HepG2 (cell line): ENCODE data around the gene QRICH2. TPM values are rescaled to one million over a fixed set of nuclear protein-coding genes. Genes with fewer than 3 reads are reported as not detected.

Experiments
- ATAC-seq: fragments of 200-7000 bp; cut with Tn5 transposase; 3 replicates; pipeline ENCODE4 v1.9.1; 2020; ENCODE audit warnings: mild to moderate bottlenecking, moderate library complexity
- BruUV-seq: library from RNA; stranded (reverse); fragments of 400-500 nt; replicated peaks from 2 replicates; lab custom pipeline; 2021; lab: Mats Ljungman, UMichigan
- CTCF ChIA-PET: fragments of 300-600 bp; formaldehyde crosslinking; extraction: SDS; loops from one replicate; lab custom pipeline; 2021; ENCODE audit warnings: low total read pairs, inconsistent platforms, low intra/inter-chr PET ratio; lab: Yijun Ruan, JAX
- POLR2A ChIA-PET: fragments of 350-600 bp; sonication (Branson Sonifier 250); formaldehyde crosslinking; loops from one replicate; lab custom pipeline; 2020; ENCODE audit warnings: antibody characterized with exemption, inconsistent platforms; lab: Yijun Ruan, JAX
- DNase-seq: peaks from one replicate; pipeline ENCODE4 v3.0.0-alpha.2; 2015; ENCODE audit warnings: low spot score
- FAIRE-seq: peaks from 3 replicates; lab custom pipeline; 2011; peaks lifted over from hg19 to GRCh38; lab: Jason Lieb, UNC
- H2AFZ ChIP-seq: one replicate; pipeline ENCODE4 v1.6.1; 2011; ENCODE audit warnings: low read length, inconsistent platforms
- H3K27ac ChIP-seq: fragments of 300-600 bp; 3 replicates; pipeline ENCODE4 v1.8.0; 2011; ENCODE audit warnings: mixed run types, mild to moderate bottlenecking, mixed read lengths, low read length, inconsistent platforms; ENCODE audit not compliant: insufficient read depth; ENCODE audit errors: extremely low read length
- H3K27me3 ChIP-seq, 2 experiments: fragments of 200-600 bp in 1 of 2; 2 replicates in 1 of 2; 3 replicates in 1 of 2; pipeline versions ENCODE4 v1.6.0 to v1.8.0; 2011; ENCODE audit warnings: low read length in 2 of 2, mild to moderate bottlenecking in 2 of 2, moderate library complexity in 2 of 2, inconsistent platforms in 1 of 2; ENCODE audit not compliant: insufficient read depth in 2 of 2, control insufficient read depth in 1 of 2
- H3K36me3 ChIP-seq, 2 experiments: fragments of 200-600 bp in 1 of 2; replicated peaks in 1 of 2; 2 replicates in 1 of 2; 3 replicates in 1 of 2; pipeline versions ENCODE4 v1.5.1 to v1.8.0; 2011; ENCODE audit warnings: low read length in 2 of 2, inconsistent platforms in 1 of 2; ENCODE audit not compliant: insufficient read depth in 2 of 2, control insufficient read depth in 1 of 2
- H3K4me1 ChIP-seq: 2 replicates; pipeline ENCODE4 v1.5.1; 2012; ENCODE audit warnings: low read length, inconsistent platforms; ENCODE audit not compliant: insufficient read depth
- H3K4me2 ChIP-seq: 2 replicates; pipeline ENCODE4 v1.6.0; 2011; ENCODE audit warnings: low read depth, low read length, inconsistent platforms
- H3K4me3 ChIP-seq, 3 experiments: fragments of 200-600 bp in 1 of 3; sonication (generic), shearing (Covaris generic) in 1 of 3; replicated peaks in 1 of 3; 2 replicates each; pipeline ENCODE4 v1.5.1; 2011 to 2016; ENCODE audit warnings: low read length in 3 of 3, inconsistent platforms in 2 of 3, low read depth in 2 of 3, mild to moderate bottlenecking in 2 of 3, control low read depth in 1 of 3, mixed read lengths in 1 of 3; ENCODE audit not compliant: insufficient read depth in 1 of 3
- H3K79me2 ChIP-seq: one replicate; pipeline ENCODE4 v1.6.1; 2011; ENCODE audit warnings: low read length, inconsistent platforms; ENCODE audit not compliant: insufficient read depth
- H3K9ac ChIP-seq: 2 replicates; pipeline ENCODE4 v1.6.0; 2011; ENCODE audit warnings: mild to moderate bottlenecking, low read depth, low read length, inconsistent platforms; ENCODE audit not compliant: insufficient read depth
- H3K9me3 ChIP-seq: 2 replicates; pipeline ENCODE4 v1.5.1; 2012; ENCODE audit warnings: mild to moderate bottlenecking, low read length
- H4K20me1 ChIP-seq: 2 replicates; pipeline ENCODE4 v1.6.0; 2011; ENCODE audit warnings: inconsistent platforms, mild to moderate bottlenecking, low read length, moderate library complexity; ENCODE audit not compliant: insufficient read depth
- CENPX ChIP-seq: sonication (generic); formaldehyde crosslinking; IDR thresholded peaks from 2 replicates; pipeline ENCODE4 v1.9.0; 2021; ENCODE audit warnings: mild to moderate bottlenecking, missing genetic modification reagents, moderate library complexity
- DMTF1 ChIP-seq: sonication (generic); formaldehyde crosslinking; IDR thresholded peaks from 2 replicates; pipeline ENCODE4 v1.4.0; 2020; ENCODE audit warnings: mild to moderate bottlenecking, missing genetic modification reagents
- FOXC1 ChIP-seq: sonication (generic); formaldehyde crosslinking; IDR thresholded peaks from 2 replicates; pipeline ENCODE4 v1.8.0; 2022; ENCODE audit warnings: mild to moderate bottlenecking, missing genetic modification reagents, borderline replicate concordance
- GABPA ChIP-seq, 2 experiments: IDR thresholded peaks; 2 replicates each; pipeline ENCODE4 v1.6.1; 2011 to 2016; ENCODE audit warnings: low read depth in 2 of 2, low read length in 1 of 2, missing biosample characterization in 1 of 2, missing genetic modification characterization in 1 of 2
- GLI4 ChIP-seq: sonication (generic); formaldehyde crosslinking; IDR thresholded peaks from 2 replicates; pipeline ENCODE4 v1.5.1; 2020; ENCODE audit warnings: missing genetic modification reagents, mild to moderate bottlenecking, moderate library complexity, borderline replicate concordance
- IRF1 ChIP-seq: sonication (generic); formaldehyde crosslinking; IDR thresholded peaks from 2 replicates; pipeline ENCODE4 v1.4.0; 2020; ENCODE audit warnings: low read depth, mild to moderate bottlenecking, missing genetic modification reagents
- NR2F2 ChIP-seq: IDR thresholded peaks from 2 replicates; pipeline ENCODE4 v1.6.1; 2012; ENCODE audit warnings: low read depth, inconsistent platforms, borderline replicate concordance
- PHF21A ChIP-seq: sonication (generic); formaldehyde crosslinking; IDR thresholded peaks from 2 replicates; pipeline ENCODE4 v1.5.0; 2020; ENCODE audit warnings: mild to moderate bottlenecking, missing genetic modification reagents
- RORA ChIP-seq: sonication (generic); formaldehyde crosslinking; IDR thresholded peaks from 2 replicates; pipeline ENCODE4 v1.5.0; 2020; ENCODE audit warnings: mild to moderate bottlenecking, missing genetic modification reagents, moderate library complexity
- ZFP37 ChIP-seq: sonication (generic); formaldehyde crosslinking; IDR thresholded peaks from 2 replicates; pipeline ENCODE4 v1.4.0; 2020; ENCODE audit warnings: missing genetic modification reagents, borderline replicate concordance
- ZNF160 ChIP-seq: sonication (generic); formaldehyde crosslinking; IDR thresholded peaks from 2 replicates; pipeline ENCODE4 v1.8.0; 2022; ENCODE audit warnings: mild to moderate bottlenecking, inconsistent platforms, missing genetic modification reagents
- ZNF230 ChIP-seq: sonication (generic); formaldehyde crosslinking; IDR thresholded peaks from 2 replicates; pipeline ENCODE4 v1.4.0; 2020; ENCODE audit warnings: mild to moderate bottlenecking, missing genetic modification reagents
- ZNF234 ChIP-seq: sonication (generic); formaldehyde crosslinking; conservative IDR thresholded peaks from 2 replicates; pipeline ENCODE4 v1.5.1; 2020; ENCODE audit warnings: mild to moderate bottlenecking, missing genetic modification reagents
- ZNF33B ChIP-seq: sonication (generic); formaldehyde crosslinking; IDR thresholded peaks from 2 replicates; pipeline ENCODE4 v1.5.1; 2020; ENCODE audit warnings: mild to moderate bottlenecking, missing genetic modification reagents
- ZNF674 ChIP-seq: sonication (generic); formaldehyde crosslinking; IDR thresholded peaks from 2 replicates; pipeline ENCODE4 v1.5.0; 2020; ENCODE audit warnings: low read depth, mild to moderate bottlenecking, missing genetic modification reagents
- WGBS: methylation state at CpG from one replicate; pipeline ENCODE4 v1.1.6; 2017; ENCODE audit warnings: low lambda C conversion rate; 5-methylcytosine and 5-hydroxymethylcytosine counted together
- in situ Hi-C: cut with HindIII; loops from 2 replicates; pipeline ENCODE4 v1.10.0; 2017; ENCODE audit warnings: low pct_unique_long_range_greater_than_20kb; ENCODE audit not compliant: extremely low pct_ligation_motif_present
- intact Hi-C: fragments of 100-400 bp; cut with micrococcal nuclease; formaldehyde crosslinking; loops from one replicate; pipeline ENCODE4 v1.10.0; 2022; ENCODE audit not compliant: unreplicated experiment
- polyA plus RNA-seq, 8 experiments: library from polyadenylated mRNA; depleted of rRNA in 3 of 8; stranded (reverse) in 7 of 8; unstranded in 1 of 8; fragments of >200 nt; fragmentation: Illumina TruSeq in 4 of 8; extraction: Trizol in 4 of 8; gene quantifications; 2 replicates each; pipeline versions ENCODE4 v1.2.1 to v1.2.3, GENCODE V29; 2011 to 2016; ENCODE audit warnings: low read depth in 4 of 8, missing spikeins in 1 of 8, mixed read lengths in 1 of 8; ENCODE audit not compliant: insufficient read depth in 1 of 8
- total RNA-seq, 5 experiments: library from RNA; depleted of rRNA; stranded (reverse); fragments of >200 nt; fragmentation: Illumina TruSeq; extraction: Trizol; gene quantifications; 2 replicates each; pipeline ENCODE4 v1.2.3, GENCODE V29; 2016; ENCODE audit warnings: low read depth in 1 of 5
- TF ChIP-seq, protein P1 (sequence below), 2 experiments: sonication (generic) in 1 of 2; formaldehyde crosslinking in 1 of 2; IDR thresholded peaks; 2 replicates each; pipeline versions ENCODE4 v1.4.0 to v1.6.1; 2018 to 2020; ENCODE audit warnings: missing genetic modification reagents in 2 of 2, borderline replicate concordance in 1 of 2, low read depth in 1 of 2, mild to moderate bottlenecking in 1 of 2, missing biosample characterization in 1 of 2
- TF ChIP-seq, protein P2 (sequence below): sonication (generic); formaldehyde crosslinking; IDR thresholded peaks from 2 replicates; pipeline ENCODE4 v1.4.0; 2020; ENCODE audit warnings: mild to moderate bottlenecking, missing genetic modification reagents

Gene QRICH2
- total and polyA plus RNA-seq, 2 of the 13 experiments (the other 11 are each of a cell fraction or from before 2014, with no cell fraction given), result 3.7 to 5.7 TPM

DNA sequence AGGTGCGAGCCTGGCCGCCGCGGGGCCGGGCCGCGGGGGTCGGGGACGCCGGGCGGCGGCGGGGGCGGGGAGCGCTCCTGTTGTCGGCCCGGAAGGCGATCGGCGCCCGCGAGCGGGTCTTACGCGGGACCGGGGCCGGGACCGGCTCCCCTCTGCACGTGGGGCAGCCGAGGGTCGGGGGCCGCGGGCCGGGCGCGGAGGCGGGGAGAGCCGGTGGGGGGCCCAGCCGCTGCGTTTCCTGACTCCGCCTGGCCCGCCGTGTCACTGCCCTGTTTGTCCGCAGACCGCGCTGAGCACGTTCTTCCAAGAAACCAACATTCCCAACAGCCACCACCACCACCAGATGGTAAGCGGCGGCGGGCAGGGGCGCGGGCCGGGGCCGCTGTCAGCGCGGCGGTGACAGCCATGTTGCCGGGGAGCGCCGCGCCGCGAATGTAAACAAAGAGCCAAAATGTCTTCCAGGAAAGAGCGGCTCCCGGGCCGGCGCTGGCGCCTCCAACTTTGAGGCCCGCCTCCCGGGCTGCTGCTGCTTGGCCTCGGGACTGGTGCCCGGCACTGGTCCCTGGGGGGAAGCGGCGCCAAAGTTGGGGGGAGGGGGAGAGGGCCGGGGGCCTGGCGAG is 42.3 kb downstream of the QRICH2 start:
- intact Hi-C loops, result loop anchor here (2.0 kb wide), 1 partner anchor 57 kb away; no protein-coding TSS in a partner anchor
- 2% methylated on average over 29 of the region's 76 CpGs for WGBS
- TF ChIP-seq GABPA (IDR thresholded peaks at IDR 0.05; ENCODE audit: low read depth, low read length), result no peak
- TF ChIP-seq GABPA (CRISPR knock-in tag; IDR thresholded peaks at IDR 0.05; ENCODE audit: low read depth), result no peak
- no peak for TF ChIP-seq FOXC1
- no peak for TF ChIP-seq CENPX (CRISPR knock-in tag)
- TF ChIP-seq ZNF234, result no peak
- TF ChIP-seq RORA, result no peak
- TF ChIP-seq IRF1 (CRISPR knock-in tag), result no peak
- no peak for TF ChIP-seq ZNF230 (CRISPR knock-in tag)
- TF ChIP-seq NR2F2, result no peak
- TF ChIP-seq ZFP37 (CRISPR knock-in tag), result no peak; the same call in 1 of the 2 replicates
- TF ChIP-seq, protein P1, sequence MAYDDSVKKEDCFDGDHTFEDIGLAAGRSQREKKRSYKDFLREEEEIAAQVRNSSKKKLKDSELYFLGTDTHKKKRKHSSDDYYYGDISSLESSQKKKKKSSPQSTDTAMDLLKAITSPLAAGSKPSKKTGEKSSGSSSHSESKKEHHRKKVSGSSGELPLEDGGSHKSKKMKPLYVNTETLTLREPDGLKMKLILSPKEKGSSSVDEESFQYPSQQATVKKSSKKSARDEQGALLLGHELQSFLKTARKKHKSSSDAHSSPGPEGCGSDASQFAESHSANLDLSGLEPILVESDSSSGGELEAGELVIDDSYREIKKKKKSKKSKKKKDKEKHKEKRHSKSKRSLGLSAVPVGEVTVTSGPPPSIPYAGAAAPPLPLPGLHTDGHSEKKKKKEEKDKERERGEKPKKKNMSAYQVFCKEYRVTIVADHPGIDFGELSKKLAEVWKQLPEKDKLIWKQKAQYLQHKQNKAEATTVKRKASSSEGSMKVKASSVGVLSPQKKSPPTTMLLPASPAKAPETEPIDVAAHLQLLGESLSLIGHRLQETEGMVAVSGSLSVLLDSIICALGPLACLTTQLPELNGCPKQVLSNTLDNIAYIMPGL (CRISPR knock-in tag; IDR thresholded peaks at IDR 0.05; ENCODE audit: borderline replicate concordance in 1 of 2, low read depth in 1 of 2), result peak in 1 of 2 experiments; percentile 34; a peak in 2 of 4 replicates
- no peak for TF ChIP-seq ZNF160
- TF ChIP-seq DMTF1, result no peak
- TF ChIP-seq PHF21A (CRISPR knock-in tag), result no peak
- no peak for TF ChIP-seq GLI4 (CRISPR knock-in tag)
- no peak for TF ChIP-seq ZNF33B
- TF ChIP-seq, protein P2, sequence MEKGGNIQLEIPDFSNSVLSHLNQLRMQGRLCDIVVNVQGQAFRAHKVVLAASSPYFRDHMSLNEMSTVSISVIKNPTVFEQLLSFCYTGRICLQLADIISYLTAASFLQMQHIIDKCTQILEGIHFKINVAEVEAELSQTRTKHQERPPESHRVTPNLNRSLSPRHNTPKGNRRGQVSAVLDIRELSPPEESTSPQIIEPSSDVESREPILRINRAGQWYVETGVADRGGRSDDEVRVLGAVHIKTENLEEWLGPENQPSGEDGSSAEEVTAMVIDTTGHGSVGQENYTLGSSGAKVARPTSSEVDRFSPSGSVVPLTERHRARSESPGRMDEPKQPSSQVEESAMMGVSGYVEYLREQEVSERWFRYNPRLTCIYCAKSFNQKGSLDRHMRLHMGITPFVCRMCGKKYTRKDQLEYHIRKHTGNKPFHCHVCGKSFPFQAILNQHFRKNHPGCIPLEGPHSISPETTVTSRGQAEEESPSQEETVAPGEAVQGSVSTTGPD (CRISPR knock-in tag), result no peak
- TF ChIP-seq ZNF674 (CRISPR knock-in tag), result no peak

More for the DNA sequence above, 42.3 kb downstream of the QRICH2 start:
- CTCF ChIA-PET, result no interaction called here
- Histone ChIP-seq H3K36me3 (peaks cover 5 to 12% of the 10 kb centered on the region in 2 experiments; a peak in 3 of 5 replicates), H3K4me2 (peak overlapping the region; percentile 98), H4K20me1 (no peaks in the 10 kb centered on the region; the same call in 1 of the 2 replicates), H3K27me3 (no peaks in the 10 kb centered on the region), H3K9me3 (no peaks in the 10 kb centered on the region), H3K4me1 (peaks cover 70% of the 10 kb centered on the region), H3K27ac (peak overlapping the region; percentile 63), H3K4me3 (peak overlapping the region; percentile 88 to 98 (median 92)), H3K9ac (peak overlapping the region; percentile 84), H2AFZ (no peak overlapping the region), H3K79me2 (peaks cover 25% of the 10 kb centered on the region)
- ATAC-seq (peak; percentile 15), FAIRE-seq (no peak), DNase-seq (no peak)
- POLR2A ChIA-PET, result interaction anchor here (0.6 to 5.6 kb wide), 18 partner anchors 7 to 162 kb away, joined by 3 to 51 read pairs (median 6); partner anchors contain the start of genes EXOC7, RNF157 and SPHK1
- in situ Hi-C loops, result no loop called here
- no TSS peak for BruUV-seq
